SJCRH30 (cell line): ENCODE data around the gene CCDC60. TPM values are rescaled to one million over a fixed set of nuclear protein-coding genes. Genes with fewer than 3 reads are reported as not detected.

Experiments
- DNase-seq, 2 experiments: peaks; one replicate each; pipeline ENCODE4 v3.0.0-alpha.2; 2015 to 2020
- H3K27ac ChIP-seq: fragments of 250-450 bp; sonication (Bioruptor Pico); 2 replicates; pipeline ENCODE4 v1.5.1; 2020; ENCODE audit warnings: mild to moderate bottlenecking, moderate library complexity
- H3K27me3 ChIP-seq: fragments of 250-450 bp; sonication (Bioruptor Pico); 2 replicates; pipeline ENCODE4 v1.5.1; 2020; ENCODE audit warnings: mild to moderate bottlenecking, moderate library complexity
- H3K36me3 ChIP-seq: fragments of 250-450 bp; sonication (Bioruptor Pico); 2 replicates; pipeline ENCODE4 v1.5.1; 2020; ENCODE audit warnings: mild to moderate bottlenecking, moderate library complexity
- H3K4me1 ChIP-seq: fragments of 250-450 bp; sonication (Bioruptor Pico); 2 replicates; pipeline ENCODE4 v1.5.1; 2020; ENCODE audit warnings: mild to moderate bottlenecking, moderate library complexity
- H3K4me3 ChIP-seq: fragments of 250-450 bp; sonication (Bioruptor Pico); 2 replicates; pipeline ENCODE4 v1.5.1; 2020; ENCODE audit warnings: mild to moderate bottlenecking, moderate library complexity
- H3K9me3 ChIP-seq: fragments of 250-450 bp; sonication (Bioruptor Pico); replicated peaks from 2 replicates; pipeline ENCODE4 v1.5.1; 2020; ENCODE audit warnings: mild to moderate bottlenecking, moderate library complexity
- total RNA-seq: library from RNA; depleted of rRNA; stranded (reverse); fragments of >200 nt; shearing (Covaris generic); gene quantifications from 2 replicates; pipeline ENCODE4 v1.2.3, GENCODE V29; 2014

CCDC60 gene
- total RNA-seq, 1 experiment from 2014 or later, result 0.04 TPM

DNA sequence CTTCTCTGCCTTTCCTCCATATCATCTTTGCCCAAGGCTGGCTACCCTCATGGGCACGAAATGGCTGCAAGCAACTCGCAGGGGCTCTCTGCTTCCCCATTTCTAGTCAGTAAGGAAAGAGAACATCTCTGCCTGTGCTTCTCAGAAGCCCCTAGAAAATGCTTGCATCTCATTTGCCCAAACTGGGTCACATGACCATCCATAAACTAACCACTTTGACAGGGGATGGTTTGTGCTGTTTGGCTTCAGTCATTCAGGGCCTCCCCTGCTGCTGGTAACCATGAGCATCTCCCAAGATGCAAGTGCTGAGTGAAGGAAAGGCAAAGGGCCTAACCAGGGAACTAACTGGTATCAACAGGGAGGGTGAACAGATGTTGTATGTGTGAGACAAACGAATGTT lies 91.1 kb downstream of the CCDC60 start:
- no peaks in the 10 kb centered on the region for H3K9me3 ChIP-seq
- no peak for DNase-seq
- H3K4me1 ChIP-seq, result no peaks in the 10 kb centered on the region
- H3K27ac ChIP-seq, result no peak overlapping the region
- H3K4me3 ChIP-seq, result no peak overlapping the region
- no peaks in the 10 kb centered on the region for H3K36me3 ChIP-seq
- no peaks in the 10 kb centered on the region for H3K27me3 ChIP-seq

DNA sequence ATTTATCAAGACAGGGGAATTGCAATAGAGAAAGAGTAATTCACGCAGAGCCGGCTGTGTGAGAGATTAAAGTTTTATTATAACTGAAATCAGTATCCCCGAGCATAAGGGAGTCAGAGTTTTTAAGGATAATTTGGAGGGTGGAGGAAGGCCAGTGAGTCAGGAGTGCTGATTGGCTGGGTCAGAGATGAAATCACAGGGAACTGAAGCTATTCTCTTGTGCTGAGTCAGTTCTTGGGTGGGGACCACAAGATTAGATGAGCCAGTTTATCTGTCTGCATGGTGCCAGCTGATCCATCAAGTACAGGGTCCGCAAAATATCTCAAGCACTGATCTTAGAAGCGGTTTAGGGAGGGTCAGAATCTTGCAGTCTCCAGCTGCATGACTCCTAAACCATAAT lies 96.6 kb downstream of the CCDC60 start:
- Histone ChIP-seq H3K9me3 (0 out of 2 replicates have a peak, but pooled peaks cover 4% of the 10 kb centered on the region), H3K4me3 (no peak overlapping the region), H3K36me3 (no peaks in the 10 kb centered on the region), H3K27ac (no peak overlapping the region), H3K27me3 (no peaks in the 10 kb centered on the region), H3K4me1 (peaks cover 10% of the 10 kb centered on the region; the same call in 1 of the 2 replicates)
- DNase-seq, result no peak

DNA sequence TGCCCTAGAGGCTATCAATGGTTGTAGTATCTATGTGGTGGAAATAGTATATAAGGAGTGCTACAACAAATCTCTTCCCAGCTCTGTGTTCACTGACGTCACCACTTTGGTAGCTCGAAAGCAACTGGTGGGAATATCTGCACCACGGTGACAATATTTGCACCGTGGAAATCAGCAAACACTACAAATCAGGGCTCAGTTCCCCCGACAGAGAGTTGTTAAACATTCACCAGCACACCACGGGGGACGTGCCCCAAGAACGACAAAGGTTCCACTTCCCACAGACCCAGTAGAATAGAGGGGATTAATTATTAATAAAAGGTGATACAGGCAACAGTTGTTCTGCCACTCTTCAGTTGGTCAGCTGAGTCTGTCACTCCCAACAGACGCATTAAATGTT lies 98.4 kb downstream of the CCDC60 start:
- H3K9me3 ChIP-seq, result 0 out of 2 replicates have a peak, but pooled peaks cover 4% of the 10 kb centered on the region
- H3K27ac ChIP-seq, result peak overlapping the region; percentile 61
- peak; percentile 39 to 75 for DNase-seq
- H3K4me3 ChIP-seq, result peak overlapping the region; percentile 16
- no peaks in the 10 kb centered on the region for H3K27me3 ChIP-seq
- H3K4me1 ChIP-seq, result peaks cover 10% of the 10 kb centered on the region; the same call in 1 of the 2 replicates
- H3K36me3 ChIP-seq, result no peaks in the 10 kb centered on the region

- Histone ChIP-seq H3K36me3 (no peaks in the 10 kb centered on the region), H3K9me3 (0 out of 2 replicates have a peak, but pooled peaks cover 2% of the 10 kb centered on the region), H3K27me3 (no peaks in the 10 kb centered on the region), H3K27ac (peak overlapping the region; percentile 50), H3K4me1 (peaks cover 21% of the 10 kb centered on the region), H3K4me3 (no peak overlapping the region)
- peak; percentile 84 to 93 for DNase-seq
Measured at GRCh38 chr12:119440803-119441360, 106.4 kb downstream of the CCDC60 start.

DNA sequence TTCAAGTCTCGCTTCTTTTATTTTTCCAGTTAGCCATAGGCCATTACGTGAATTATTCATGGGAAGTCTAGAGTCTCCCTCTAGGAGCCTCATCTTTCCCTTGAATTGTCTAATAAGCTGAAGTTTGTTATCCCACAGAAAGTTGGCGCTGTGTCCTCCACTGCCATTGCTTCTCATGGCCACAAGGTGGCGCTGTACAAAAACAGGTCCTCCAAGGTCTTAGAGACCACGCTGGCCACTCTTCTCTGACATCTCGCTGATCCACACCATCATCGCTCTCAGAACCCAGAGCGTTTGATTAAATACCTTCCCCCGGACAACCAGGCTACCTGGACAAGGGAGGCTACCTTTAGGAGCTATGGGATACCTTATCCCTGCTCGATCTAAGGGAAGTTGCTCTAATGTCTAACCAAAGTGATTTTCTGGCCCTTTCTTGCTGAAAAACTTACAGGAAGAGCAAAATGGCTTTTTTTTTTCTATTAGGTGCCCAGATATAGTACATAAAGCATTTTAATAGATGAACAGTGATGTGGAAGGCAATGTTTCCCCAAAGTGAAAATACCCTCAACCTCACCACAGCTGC lies 110.0 kb downstream of the CCDC60 start:
- Histone ChIP-seq H3K36me3 (no peaks in the 10 kb centered on the region), H3K27me3 (no peaks in the 10 kb centered on the region), H3K9me3 (no peaks in the 10 kb centered on the region), H3K4me3 (no peak overlapping the region), H3K4me1 (peaks cover 43% of the 10 kb centered on the region), H3K27ac (no peak overlapping the region)
- DNase-seq, result peak; percentile 33 to 76

DNA sequence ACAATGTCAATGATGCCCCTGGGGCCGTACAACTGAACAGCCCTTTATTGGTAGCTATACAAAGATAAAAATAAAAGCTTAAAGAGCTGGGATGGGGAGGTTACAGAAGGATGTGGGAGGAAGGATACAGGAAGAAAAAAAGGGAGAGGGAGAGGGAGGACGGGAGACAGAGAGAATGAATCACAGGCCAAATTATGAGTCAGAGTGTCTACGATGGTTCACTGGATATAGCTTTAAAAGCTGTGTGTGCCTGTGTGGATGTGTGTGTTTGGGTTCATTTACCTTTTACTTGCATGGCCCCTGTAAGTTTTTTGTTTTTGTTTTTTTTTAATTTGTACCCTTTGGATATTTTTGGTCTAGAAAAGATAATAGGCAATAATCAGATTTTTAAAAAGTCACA lies 111.9 kb downstream of the CCDC60 start:
- peak in 1 of 2 experiments; percentile 40 for DNase-seq
- Histone ChIP-seq H3K27me3 (no peaks in the 10 kb centered on the region), H3K9me3 (no peaks in the 10 kb centered on the region), H3K36me3 (no peaks in the 10 kb centered on the region), H3K27ac (no peak overlapping the region), H3K4me3 (no peak overlapping the region), H3K4me1 (peaks cover 33% of the 10 kb centered on the region)

DNA sequence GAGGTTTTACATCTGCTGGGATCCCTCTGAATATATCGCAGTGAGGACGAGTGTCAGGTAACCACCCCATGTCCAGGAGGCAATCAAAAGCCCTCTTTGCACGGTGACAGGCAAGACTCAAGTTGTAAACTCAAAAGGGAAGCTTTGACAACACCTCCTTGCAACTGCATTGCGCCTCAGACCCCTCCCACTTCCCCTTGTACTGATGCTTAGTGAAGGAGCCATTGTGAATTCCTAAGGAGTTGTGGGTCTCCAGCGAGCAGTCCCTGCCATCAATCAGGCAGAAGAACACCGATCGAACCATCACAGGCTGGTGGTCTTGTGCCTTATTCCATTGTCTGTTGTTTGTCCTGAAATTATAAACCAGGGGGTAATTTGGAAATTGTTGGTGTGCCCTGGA lies 112.6 kb downstream of the CCDC60 start:
- H3K36me3 ChIP-seq, result no peaks in the 10 kb centered on the region
- DNase-seq, result peak; percentile 4 to 49
- H3K9me3 ChIP-seq, result no peaks in the 10 kb centered on the region
- peaks cover 26% of the 10 kb centered on the region for H3K4me1 ChIP-seq
- H3K4me3 ChIP-seq, result peak overlapping the region; percentile 10
- H3K27me3 ChIP-seq, result no peaks in the 10 kb centered on the region
- H3K27ac ChIP-seq, result 0 out of 2 replicates have a peak overlapping the region, but pooled peaks have one; percentile 2

GRCh38 chr12:119447618-119448017 lies 113.1 kb downstream of the CCDC60 start:
- Histone ChIP-seq H3K4me3 (no peak overlapping the region), H3K9me3 (no peaks in the 10 kb centered on the region), H3K4me1 (peaks cover 25% of the 10 kb centered on the region), H3K36me3 (no peaks in the 10 kb centered on the region), H3K27me3 (no peaks in the 10 kb centered on the region), H3K27ac (no peak overlapping the region)
- peak; percentile 8 to 60 for DNase-seq

DNA sequence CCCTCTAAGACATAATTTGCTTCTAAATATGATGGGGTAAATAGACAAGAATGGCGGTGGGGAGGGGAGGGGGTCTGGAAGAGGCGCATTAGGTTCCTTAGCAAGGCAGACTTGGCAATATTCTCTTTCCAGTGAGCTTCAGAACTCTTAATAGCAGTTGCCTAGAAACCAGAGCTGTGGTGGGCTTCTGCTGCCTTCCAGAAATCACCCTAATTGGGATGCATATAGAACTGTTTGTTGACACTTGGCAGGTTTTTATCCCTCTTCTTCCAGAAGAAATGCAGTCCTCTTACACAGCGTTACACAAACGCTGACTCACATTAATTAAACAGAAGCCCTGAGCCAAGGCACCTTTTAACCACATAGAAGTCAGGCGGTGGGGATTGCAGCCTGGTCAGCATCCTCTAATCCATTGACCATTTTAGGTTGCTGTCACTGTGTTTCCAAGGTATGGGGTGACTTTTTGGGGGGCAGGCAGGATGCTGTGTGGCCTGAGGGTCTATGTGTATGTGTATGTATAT lies 114.1 kb downstream of the CCDC60 start:
- H3K36me3 ChIP-seq, result no peaks in the 10 kb centered on the region
- no peak overlapping the region for H3K4me3 ChIP-seq
- H3K9me3 ChIP-seq, result no peaks in the 10 kb centered on the region
- peaks cover 25% of the 10 kb centered on the region for H3K4me1 ChIP-seq
- DNase-seq, result peak in 1 of 2 experiments; percentile 20
- no peak overlapping the region for H3K27ac ChIP-seq
- H3K27me3 ChIP-seq, result no peaks in the 10 kb centered on the region

DNA sequence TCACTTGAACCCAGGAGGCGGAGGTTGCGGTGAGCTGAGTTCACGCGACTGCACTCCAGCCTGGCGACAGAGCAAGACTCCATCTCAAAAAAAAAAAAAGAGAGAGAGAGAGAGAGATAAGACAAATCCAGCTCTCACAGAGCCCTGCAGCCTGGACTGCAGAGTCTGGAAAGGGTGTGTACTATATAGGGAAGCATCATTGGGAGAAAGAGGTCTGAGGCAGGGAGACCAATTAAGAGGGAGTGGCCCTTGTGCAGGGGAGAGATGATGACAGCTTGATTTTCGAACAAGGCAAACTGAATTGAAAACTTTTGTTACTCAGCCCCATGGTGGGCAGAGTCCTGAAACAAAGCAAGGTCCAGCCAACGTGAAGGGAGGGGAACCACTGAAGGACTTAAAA lies 116.2 kb downstream of the CCDC60 start:
- H3K4me3 ChIP-seq, result no peak overlapping the region
- no peaks in the 10 kb centered on the region for H3K36me3 ChIP-seq
- H3K4me1 ChIP-seq, result peaks cover 22% of the 10 kb centered on the region
- H3K9me3 ChIP-seq, result no peaks in the 10 kb centered on the region
- no peak for DNase-seq
- H3K27ac ChIP-seq, result no peak overlapping the region
- no peaks in the 10 kb centered on the region for H3K27me3 ChIP-seq

DNA sequence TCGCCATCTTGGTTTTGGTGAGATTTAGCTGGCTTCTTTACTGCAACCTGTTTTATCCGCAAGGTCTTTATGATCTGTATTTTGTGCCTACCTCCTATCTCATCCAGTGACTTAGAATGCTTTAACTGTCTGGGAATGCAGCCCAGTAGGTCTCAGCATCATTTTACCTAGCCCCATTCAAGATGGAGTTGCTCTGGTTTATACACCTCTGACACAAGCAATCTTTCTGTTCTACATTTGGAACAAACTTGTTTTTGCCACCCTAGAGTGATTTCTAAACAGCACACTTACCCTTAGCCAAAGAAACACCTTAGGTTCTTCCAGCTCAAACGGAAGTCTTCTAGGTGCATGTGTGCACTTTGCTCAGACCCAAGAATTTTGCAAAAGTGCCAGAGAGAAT lies 122.3 kb downstream of the CCDC60 start:
- Histone ChIP-seq H3K27ac (no peak overlapping the region), H3K27me3 (no peaks in the 10 kb centered on the region), H3K36me3 (no peaks in the 10 kb centered on the region), H3K9me3 (no peaks in the 10 kb centered on the region; the same call in 1 of the 2 replicates), H3K4me1 (no peaks in the 10 kb centered on the region), H3K4me3 (no peak overlapping the region)
- DNase-seq, result no peak

- DNase-seq, result no peak
- H3K9me3 ChIP-seq, result no peaks in the 10 kb centered on the region; the same call in 1 of the 2 replicates
- no peak overlapping the region for H3K4me3 ChIP-seq
- no peaks in the 10 kb centered on the region for H3K4me1 ChIP-seq
- no peak overlapping the region for H3K27ac ChIP-seq
- no peaks in the 10 kb centered on the region for H3K36me3 ChIP-seq
- H3K27me3 ChIP-seq, result no peaks in the 10 kb centered on the region
Measured at GRCh38 chr12:119457271-119457670, 122.7 kb downstream of the CCDC60 start.

DNA sequence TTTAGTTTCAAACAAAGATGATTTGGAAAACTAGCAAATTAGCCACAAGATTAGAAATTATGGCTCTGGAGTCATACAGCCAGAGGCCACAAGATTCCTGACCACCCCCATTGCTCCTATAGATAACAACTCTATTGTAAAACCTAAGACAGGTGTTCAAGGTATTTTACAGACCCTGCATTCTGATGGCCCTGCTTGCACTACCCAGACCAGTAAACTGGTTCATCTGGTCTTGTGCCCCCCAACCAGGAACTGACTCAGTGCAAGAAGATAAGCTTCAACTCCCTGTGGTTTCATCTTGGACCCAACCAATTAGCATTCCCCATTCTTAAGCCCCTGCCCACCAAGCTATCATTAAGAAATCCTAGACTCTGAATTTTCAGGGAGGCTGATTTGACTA lies 125.0 kb downstream of the CCDC60 start:
- Histone ChIP-seq H3K9me3 (no peaks in the 10 kb centered on the region; the same call in 1 of the 2 replicates), H3K4me1 (no peaks in the 10 kb centered on the region), H3K4me3 (no peak overlapping the region), H3K36me3 (no peaks in the 10 kb centered on the region), H3K27me3 (no peaks in the 10 kb centered on the region), H3K27ac (no peak overlapping the region)
- DNase-seq, result no peak

- no peak for DNase-seq
- Histone ChIP-seq H3K27ac (no peak overlapping the region), H3K4me3 (no peak overlapping the region), H3K27me3 (no peaks in the 10 kb centered on the region), H3K9me3 (no peaks in the 10 kb centered on the region; the same call in 1 of the 2 replicates), H3K4me1 (no peaks in the 10 kb centered on the region), H3K36me3 (no peaks in the 10 kb centered on the region)
Measured at GRCh38 chr12:119460876-119461275, 126.3 kb downstream of the CCDC60 start.

GRCh38 chr12:119461636-119462214 lies 127.2 kb downstream of the CCDC60 start:
- H3K9me3 ChIP-seq, result no peaks in the 10 kb centered on the region; the same call in 1 of the 2 replicates
- H3K4me1 ChIP-seq, result no peaks in the 10 kb centered on the region
- no peaks in the 10 kb centered on the region for H3K27me3 ChIP-seq
- no peak overlapping the region for H3K4me3 ChIP-seq
- no peaks in the 10 kb centered on the region for H3K36me3 ChIP-seq
- no peak overlapping the region for H3K27ac ChIP-seq
- no peak for DNase-seq
